Hepatocyte (in vitro differentiated cells): ENCODE results near the gene TPK1. TPM values are rescaled to one million over a fixed set of nuclear protein-coding genes. Genes with fewer than 3 reads are reported as not detected.

Experiments
- DNase-seq: peaks from one replicate; pipeline ENCODE4 v3.0.0-alpha.2; 2016; ENCODE audit warnings: low spot score
- H2AFZ ChIP-seq: fragments of 200-600 bp; sonication (generic); 2 replicates; pipeline ENCODE4 v1.6.0; 2016; ENCODE audit warnings: antibody characterized with exemption, mild to moderate bottlenecking
- H3K27ac ChIP-seq: fragments of 200-600 bp; sonication (generic); 2 replicates; pipeline ENCODE4 v1.5.1; 2016; ENCODE audit warnings: mild to moderate bottlenecking
- H3K27me3 ChIP-seq: fragments of 200-600 bp; sonication (generic); 2 replicates; pipeline ENCODE4 v1.6.1; 2016
- H3K36me3 ChIP-seq: fragments of 200-600 bp; sonication (generic); replicated peaks from 2 replicates; pipeline ENCODE4 v1.5.1; 2016; ENCODE audit warnings: low read depth; ENCODE audit not compliant: insufficient read depth
- H3K4me1 ChIP-seq: fragments of 200-600 bp; sonication (generic); 2 replicates; pipeline ENCODE4 v1.5.1; 2016; ENCODE audit warnings: mild to moderate bottlenecking, moderate library complexity; ENCODE audit not compliant: insufficient read depth
- H3K4me2 ChIP-seq: fragments of 200-600 bp; sonication (generic); 2 replicates; pipeline ENCODE4 v1.6.0; 2016
- H3K4me3 ChIP-seq: fragments of 200-600 bp; sonication (generic); 2 replicates; pipeline ENCODE4 v1.5.1; 2016; ENCODE audit warnings: mild to moderate bottlenecking
- H3K79me2 ChIP-seq: fragments of 200-600 bp; sonication (generic); 2 replicates; pipeline ENCODE4 v1.6.0; 2017; ENCODE audit warnings: mild to moderate bottlenecking
- H3K9me2 ChIP-seq: fragments of 200-600 bp; sonication (generic); replicated peaks from 2 replicates; pipeline ENCODE4 v1.6.0; 2017; ENCODE audit warnings: mild to moderate bottlenecking; ENCODE audit not compliant: insufficient read depth
- H3K9me3 ChIP-seq: fragments of 200-600 bp; sonication (generic); 2 replicates; pipeline ENCODE4 v1.5.1; 2016; ENCODE audit warnings: low read depth, mild to moderate bottlenecking
- H4K20me1 ChIP-seq: fragments of 200-600 bp; sonication (generic); 2 replicates; pipeline ENCODE4 v1.6.0; 2016; ENCODE audit warnings: mild to moderate bottlenecking; ENCODE audit not compliant: insufficient read depth, poor library complexity, severe bottlenecking
- EZH2 ChIP-seq: fragments of 200-600 bp; sonication (generic); IDR thresholded peaks from 2 replicates; pipeline ENCODE4 v1.6.1; 2016; ENCODE audit warnings: antibody characterized with exemption, mild to moderate bottlenecking, borderline replicate concordance
- EZH2phosphoT487 ChIP-seq: fragments of 200-600 bp; sonication (generic); IDR thresholded peaks from one replicate; pipeline ENCODE4 v1.6.1; 2018; ENCODE audit warnings: antibody characterized with exemption, mild to moderate bottlenecking, low read depth, moderate library complexity; ENCODE audit not compliant: unreplicated experiment, severe bottlenecking
- WGBS: methylation state at CpG from one replicate; pipeline ENCODE4 v1.1.6; 2016; ENCODE audit warnings: low lambda C conversion rate; ENCODE audit errors: missing lambda C conversion rate; 5-methylcytosine and 5-hydroxymethylcytosine counted together
- polyA plus RNA-seq: library from polyadenylated mRNA; unstranded; fragments of >200 nt; fragmentation: Nextera tagmentation; extraction: Ambion mirVana; gene quantifications from 2 replicates; pipeline ENCODE4 v1.2.1, GENCODE V29; 2016
- total RNA-seq: library from RNA; depleted of rRNA; stranded (reverse); fragments of >200 nt; gene quantifications from 2 replicates; pipeline ENCODE4 v1.2.3, GENCODE V29; 2014
- TF ChIP-seq, protein P1 (sequence below): fragments of 200-600 bp; sonication (generic); IDR thresholded peaks from 2 replicates; pipeline ENCODE4 v1.5.1; 2016; ENCODE audit warnings: antibody characterized with exemption, mild to moderate bottlenecking; ENCODE audit not compliant: poor library complexity

TPK1 gene
- total and polyA plus RNA-seq, 2 experiments from 2014 or later = 8.7 to 9.7 TPM

DNA sequence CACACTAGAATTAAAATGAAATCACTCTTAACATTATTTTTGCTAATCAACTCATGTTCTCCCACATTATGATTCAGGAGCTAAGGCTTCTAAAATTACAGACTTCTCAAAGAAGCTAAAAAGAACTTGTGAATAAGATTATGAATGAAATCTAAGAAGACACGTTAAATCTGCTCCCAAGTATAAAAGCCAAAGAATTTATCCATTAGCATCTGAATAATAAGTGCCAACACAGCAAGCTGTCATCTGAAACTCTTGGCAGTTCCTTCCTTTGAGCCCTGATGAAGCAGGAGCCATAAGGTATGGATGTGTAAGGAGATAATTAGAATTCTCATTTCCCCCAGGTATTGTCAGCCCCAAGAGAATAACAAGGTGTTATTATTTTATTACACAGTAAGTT lies 50.3 kb downstream of the TPK1 start:
- no peaks in the 10 kb centered on the region for H4K20me1 ChIP-seq
- H3K9me3 ChIP-seq = no peaks in the 10 kb centered on the region
- H3K9me2 ChIP-seq = no peaks in the 10 kb centered on the region
- H2AFZ ChIP-seq = no peak overlapping the region
- no peak overlapping the region for H3K27ac ChIP-seq
- 72% methylated on average over 1 of the region's 1 CpG for WGBS
- no peak for DNase-seq
- no peaks in the 10 kb centered on the region for H3K27me3 ChIP-seq
- H3K79me2 ChIP-seq = no peaks in the 10 kb centered on the region
- no peaks in the 10 kb centered on the region for H3K4me1 ChIP-seq
- TF ChIP-seq EZH2phosphoT487 (no peak), EZH2 (no peak)
- TF ChIP-seq, protein P1, sequence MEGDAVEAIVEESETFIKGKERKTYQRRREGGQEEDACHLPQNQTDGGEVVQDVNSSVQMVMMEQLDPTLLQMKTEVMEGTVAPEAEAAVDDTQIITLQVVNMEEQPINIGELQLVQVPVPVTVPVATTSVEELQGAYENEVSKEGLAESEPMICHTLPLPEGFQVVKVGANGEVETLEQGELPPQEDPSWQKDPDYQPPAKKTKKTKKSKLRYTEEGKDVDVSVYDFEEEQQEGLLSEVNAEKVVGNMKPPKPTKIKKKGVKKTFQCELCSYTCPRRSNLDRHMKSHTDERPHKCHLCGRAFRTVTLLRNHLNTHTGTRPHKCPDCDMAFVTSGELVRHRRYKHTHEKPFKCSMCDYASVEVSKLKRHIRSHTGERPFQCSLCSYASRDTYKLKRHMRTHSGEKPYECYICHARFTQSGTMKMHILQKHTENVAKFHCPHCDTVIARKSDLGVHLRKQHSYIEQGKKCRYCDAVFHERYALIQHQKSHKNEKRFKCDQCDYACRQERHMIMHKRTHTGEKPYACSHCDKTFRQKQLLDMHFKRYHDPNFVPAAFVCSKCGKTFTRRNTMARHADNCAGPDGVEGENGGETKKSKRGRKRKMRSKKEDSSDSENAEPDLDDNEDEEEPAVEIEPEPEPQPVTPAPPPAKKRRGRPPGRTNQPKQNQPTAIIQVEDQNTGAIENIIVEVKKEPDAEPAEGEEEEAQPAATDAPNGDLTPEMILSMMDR = no peak
- H3K4me3 ChIP-seq = no peak overlapping the region
- H3K36me3 ChIP-seq = no peaks in the 10 kb centered on the region
- no peak overlapping the region for H3K4me2 ChIP-seq

DNA sequence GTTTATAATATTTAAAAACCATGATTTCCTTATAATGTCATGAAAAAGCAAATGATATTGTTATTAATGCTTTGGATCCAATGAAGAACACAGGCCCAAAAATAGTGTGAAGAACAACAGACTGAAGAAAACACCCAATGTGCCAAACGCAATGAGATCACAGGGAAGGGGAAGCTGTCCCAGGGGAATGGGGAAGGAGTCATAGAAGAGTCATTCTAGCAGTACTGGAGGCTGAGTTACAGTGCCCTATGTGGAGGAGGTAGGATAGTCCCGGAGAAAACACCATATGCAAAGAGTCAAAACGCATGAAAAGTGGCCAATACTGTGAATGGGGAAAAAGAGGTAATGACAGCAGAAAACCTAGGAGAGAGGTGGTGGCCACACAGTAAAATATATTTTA lies 50.9 kb downstream of the TPK1 start:
- no peaks in the 10 kb centered on the region for H3K4me1 ChIP-seq
- H3K9me3 ChIP-seq = no peaks in the 10 kb centered on the region
- H3K27ac ChIP-seq = no peak overlapping the region
- no peak overlapping the region for H3K4me2 ChIP-seq
- no peaks in the 10 kb centered on the region for H3K27me3 ChIP-seq
- no peaks in the 10 kb centered on the region for H4K20me1 ChIP-seq
- no peaks in the 10 kb centered on the region for H3K36me3 ChIP-seq
- H3K9me2 ChIP-seq = no peaks in the 10 kb centered on the region
- no peak for DNase-seq
- no peak overlapping the region for H2AFZ ChIP-seq
- TF ChIP-seq EZH2 (no peak), EZH2phosphoT487 (no peak)
- TF ChIP-seq, protein P1 = no peak
- 79% methylated on average over 3 of the region's 3 CpGs for WGBS
- H3K79me2 ChIP-seq = no peaks in the 10 kb centered on the region
- no peak overlapping the region for H3K4me3 ChIP-seq

DNA sequence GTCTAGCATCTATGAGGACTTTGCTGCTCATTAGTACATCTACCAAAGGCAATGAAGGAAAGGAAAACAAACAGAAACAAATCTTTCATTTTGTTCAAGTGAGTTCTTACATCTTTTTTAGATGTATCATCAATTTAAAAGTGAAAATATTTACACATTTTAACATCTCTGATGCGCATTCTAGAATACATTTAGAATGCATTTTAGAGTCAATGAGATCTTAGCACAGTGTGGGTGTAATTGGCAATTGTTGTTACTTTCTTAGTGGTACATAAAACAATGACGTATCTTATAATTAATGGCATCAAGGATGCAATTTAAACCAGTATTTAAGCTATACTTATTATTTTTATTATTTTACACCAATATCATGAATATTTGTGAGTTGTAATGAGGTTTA lies 51.4 kb downstream of the TPK1 start:
- Histone ChIP-seq H3K36me3 (no peaks in the 10 kb centered on the region), H3K27me3 (no peaks in the 10 kb centered on the region), H3K27ac (no peak overlapping the region), H3K79me2 (no peaks in the 10 kb centered on the region), H3K9me2 (no peaks in the 10 kb centered on the region), H3K4me3 (no peak overlapping the region), H3K9me3 (no peaks in the 10 kb centered on the region), H3K4me2 (no peak overlapping the region), H4K20me1 (no peaks in the 10 kb centered on the region), H3K4me1 (no peaks in the 10 kb centered on the region), H2AFZ (no peak overlapping the region)
- no peak for DNase-seq
- TF ChIP-seq EZH2phosphoT487 (no peak), EZH2 (no peak)
- TF ChIP-seq, protein P1 = no peak
- 92% methylated on average over 2 of the region's 2 CpGs for WGBS

DNA sequence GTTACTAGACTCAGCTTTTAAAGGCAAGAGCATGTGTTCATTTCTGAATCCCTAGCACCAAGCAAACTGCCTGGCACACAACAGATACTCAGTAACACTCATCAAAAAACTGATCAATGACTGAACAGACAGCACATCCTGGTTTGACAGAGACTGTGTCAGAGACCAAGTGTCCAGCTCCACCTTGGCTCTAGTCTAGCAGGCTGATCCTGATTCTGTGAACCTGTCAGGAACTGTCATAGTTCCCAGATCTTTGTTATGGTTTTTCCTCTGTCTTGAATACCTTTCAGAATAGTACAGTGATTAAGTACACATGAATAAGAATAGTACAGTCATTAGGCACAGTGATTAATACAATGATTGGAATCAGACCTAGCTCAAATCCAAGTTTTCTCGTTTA lies 53.0 kb downstream of the TPK1 start:
- Histone ChIP-seq H3K27ac (no peak overlapping the region), H3K9me3 (no peaks in the 10 kb centered on the region), H3K4me3 (no peak overlapping the region), H2AFZ (no peak overlapping the region), H3K27me3 (no peaks in the 10 kb centered on the region), H3K9me2 (no peaks in the 10 kb centered on the region), H3K4me2 (no peak overlapping the region), H3K79me2 (no peaks in the 10 kb centered on the region), H3K36me3 (no peaks in the 10 kb centered on the region), H3K4me1 (no peaks in the 10 kb centered on the region), H4K20me1 (no peaks in the 10 kb centered on the region)
- DNase-seq = no peak
- TF ChIP-seq, protein P1 = no peak
- TF ChIP-seq EZH2phosphoT487 = no peak
- no peak for TF ChIP-seq EZH2
- 30% methylated on average over 1 of the region's 1 CpG for WGBS
